GM12892 (cell line): ENCODE results near the gene CEP19.

Source experiments
- POLR2A ChIP-seq: IDR thresholded peaks from 2 replicates; pipeline ENCODE4 v1.6.1; 2011; ENCODE audit warnings: low read depth, low read length, control low read depth
- POLR2AphosphoS5 ChIP-seq: IDR thresholded peaks from 2 replicates; pipeline ENCODE4 v1.6.1; 2011; ENCODE audit warnings: low read depth, low read length, control low read depth
- TAF1 ChIP-seq: IDR thresholded peaks from 2 replicates; pipeline ENCODE4 v1.6.1; 2011; ENCODE audit warnings: low read depth, mild to moderate bottlenecking, control low read depth, low read length, borderline replicate concordance

DNA sequence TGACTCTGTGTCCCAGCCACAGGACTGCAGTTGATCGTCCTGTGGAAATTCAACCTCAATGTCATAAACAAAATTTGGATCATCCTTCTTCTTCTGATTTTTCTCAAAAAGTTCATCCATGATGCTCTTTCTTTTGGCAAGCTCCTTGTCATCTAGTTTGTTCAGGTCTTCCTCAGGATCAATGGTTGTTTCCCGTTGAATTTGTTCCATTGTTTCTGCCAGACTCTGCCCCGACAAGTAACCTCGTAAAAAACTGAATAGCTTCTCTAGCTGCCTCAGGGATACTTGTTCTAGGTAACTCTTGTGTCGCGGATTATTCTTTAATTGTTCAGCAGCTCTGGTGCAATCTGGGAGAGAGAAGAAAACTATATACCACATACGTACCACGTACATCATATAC is 4.5 kb downstream of the CEP19 start:
- TF ChIP-seq POLR2AphosphoS5, result no peak
- TF ChIP-seq POLR2A, result no peak
- TF ChIP-seq TAF1, result no peak
